Body of pancreas (tissue), 4 donors: ENCODE measurements around the gene LAMTOR5. TPM values are rescaled to one million over a fixed set of nuclear protein-coding genes. Genes with fewer than 3 reads are reported as not detected.

ENCODE experiments used
- ATAC-seq: fragments of 150-250 bp; one replicate; pipeline ENCODE4 v1.9.1; 2016
- DNase-seq, 4 donors: peaks; one replicate each; pipeline ENCODE4 v3.0.0-alpha.2; 2019
- H3K27ac ChIP-seq, 4 donors: fragments of 200-600 bp; sonication (generic); 1 replicate in 3 of 4; 2 replicates in 1 of 4; pipeline versions ENCODE4 v1.5.1 to v1.6.1; 2016 to 2019; ENCODE audit warnings: mild to moderate bottlenecking in 1 of 4, mixed read lengths in 1 of 4, moderate library complexity in 1 of 4
- H3K27me3 ChIP-seq, 2 donors: fragments of 200-600 bp; sonication (generic); one replicate each; pipeline ENCODE4 v1.6.0; 2016; ENCODE audit warnings: mild to moderate bottlenecking in 1 of 2
- H3K36me3 ChIP-seq, 2 donors: fragments of 200-600 bp; sonication (generic); replicated peaks in 1 of 2; 2 replicates each; pipeline ENCODE4 v1.5.1; 2016; ENCODE audit warnings: low read depth in 2 of 2; ENCODE audit not compliant: insufficient read depth in 1 of 2
- H3K4me1 ChIP-seq: fragments of 200-600 bp; sonication (generic); one replicate; pipeline ENCODE4 v1.6.0; 2016
- H3K4me3 ChIP-seq, 2 donors: fragments of 200-600 bp; sonication (generic); 1 replicate in 1 of 2; 2 replicates in 1 of 2; pipeline ENCODE4 v1.5.1; 2016 to 2019
- H3K9me3 ChIP-seq, 3 donors: fragments of 200-600 bp; sonication (generic); 1 replicate in 2 of 3; 2 replicates in 1 of 3; pipeline ENCODE4 v1.5.1; 2016
- POLR2A ChIP-seq, 3 donors: fragments of 450-650 bp; IDR thresholded peaks; one replicate each; pipeline ENCODE4 v1.6.1; 2016; ENCODE audit warnings: antibody characterized with exemption in 3 of 3, mild to moderate bottlenecking in 2 of 3
- WGBS, 2 donors: methylation state at CpG; one replicate each; pipeline ENCODE4 v1.1.5; 2017; 5-methylcytosine and 5-hydroxymethylcytosine counted together
- intact Hi-C: fragments of 100-400 bp; cut with DNase I; formaldehyde crosslinking; loops from one replicate; pipeline ENCODE4 v1.15.1; 2023
- total RNA-seq, 2 donors: library from RNA; depleted of rRNA; stranded (reverse); fragments of >200 nt; gene quantifications; one replicate each; pipeline ENCODE4 v1.1.0, GENCODE V29; 2016
- TF ChIP-seq, protein P1 (sequence below), 7 experiments: fragments of 450-650 bp in 4 of 7; fragments of 200-600 bp in 3 of 7; sonication (generic) in 3 of 7; IDR thresholded peaks; one replicate each; pipeline ENCODE4 v1.5.1; 2016 to 2019; ENCODE audit warnings: antibody characterized with exemption in 7 of 7

The LAMTOR5 gene
- total RNA-seq, 2 donors from 2014 or later: 8.6 to 25.4 TPM

DNA sequence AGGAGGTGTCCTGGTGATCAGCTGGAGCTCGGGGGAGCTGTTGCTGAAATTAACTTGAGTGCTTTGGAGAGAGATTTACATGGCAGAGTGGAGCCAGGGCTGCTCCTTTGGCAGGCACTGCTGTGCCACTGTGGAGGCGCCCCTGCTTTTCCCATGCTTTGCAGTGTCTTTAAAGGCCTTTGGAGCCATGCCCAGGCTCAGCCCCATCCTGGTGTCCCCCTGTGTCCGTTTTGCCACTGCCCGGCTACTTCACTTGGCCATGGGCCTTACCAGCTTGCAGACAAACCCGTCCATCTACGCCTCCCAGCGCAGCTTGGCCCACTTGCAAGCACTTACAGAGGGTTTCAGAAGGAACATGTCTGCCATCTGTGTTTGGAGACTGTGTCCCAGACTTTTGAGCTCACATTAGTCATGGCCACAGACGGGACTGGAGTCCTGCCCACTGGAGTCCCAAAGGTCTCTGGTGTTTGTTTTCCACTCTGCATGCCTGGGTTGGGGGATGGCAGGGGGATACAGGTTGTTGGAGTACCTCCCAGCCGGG is 18.2 kb upstream of the LAMTOR5 start:
- ATAC-seq (no peak), DNase-seq (peak in 1 of 4 donors; percentile 7)
- Histone ChIP-seq H3K4me1 (no peaks in the 10 kb centered on the region), H3K4me3 (no peak overlapping the region), H3K27ac (no peak overlapping the region), H3K9me3 (no peaks in the 10 kb centered on the region), H3K27me3 (no peaks in the 10 kb centered on the region), H3K36me3 (no peaks in the 10 kb centered on the region)
- 65 to 71% methylated on average over 9 of the region's 9 CpGs for WGBS, 2 donors
- intact Hi-C loops: no loop called here
- no peak for TF ChIP-seq POLR2A (IDR thresholded peaks at IDR 0.05)
- TF ChIP-seq, protein P1, sequence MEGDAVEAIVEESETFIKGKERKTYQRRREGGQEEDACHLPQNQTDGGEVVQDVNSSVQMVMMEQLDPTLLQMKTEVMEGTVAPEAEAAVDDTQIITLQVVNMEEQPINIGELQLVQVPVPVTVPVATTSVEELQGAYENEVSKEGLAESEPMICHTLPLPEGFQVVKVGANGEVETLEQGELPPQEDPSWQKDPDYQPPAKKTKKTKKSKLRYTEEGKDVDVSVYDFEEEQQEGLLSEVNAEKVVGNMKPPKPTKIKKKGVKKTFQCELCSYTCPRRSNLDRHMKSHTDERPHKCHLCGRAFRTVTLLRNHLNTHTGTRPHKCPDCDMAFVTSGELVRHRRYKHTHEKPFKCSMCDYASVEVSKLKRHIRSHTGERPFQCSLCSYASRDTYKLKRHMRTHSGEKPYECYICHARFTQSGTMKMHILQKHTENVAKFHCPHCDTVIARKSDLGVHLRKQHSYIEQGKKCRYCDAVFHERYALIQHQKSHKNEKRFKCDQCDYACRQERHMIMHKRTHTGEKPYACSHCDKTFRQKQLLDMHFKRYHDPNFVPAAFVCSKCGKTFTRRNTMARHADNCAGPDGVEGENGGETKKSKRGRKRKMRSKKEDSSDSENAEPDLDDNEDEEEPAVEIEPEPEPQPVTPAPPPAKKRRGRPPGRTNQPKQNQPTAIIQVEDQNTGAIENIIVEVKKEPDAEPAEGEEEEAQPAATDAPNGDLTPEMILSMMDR (IDR thresholded peaks at IDR 0.05): no peak

DNA sequence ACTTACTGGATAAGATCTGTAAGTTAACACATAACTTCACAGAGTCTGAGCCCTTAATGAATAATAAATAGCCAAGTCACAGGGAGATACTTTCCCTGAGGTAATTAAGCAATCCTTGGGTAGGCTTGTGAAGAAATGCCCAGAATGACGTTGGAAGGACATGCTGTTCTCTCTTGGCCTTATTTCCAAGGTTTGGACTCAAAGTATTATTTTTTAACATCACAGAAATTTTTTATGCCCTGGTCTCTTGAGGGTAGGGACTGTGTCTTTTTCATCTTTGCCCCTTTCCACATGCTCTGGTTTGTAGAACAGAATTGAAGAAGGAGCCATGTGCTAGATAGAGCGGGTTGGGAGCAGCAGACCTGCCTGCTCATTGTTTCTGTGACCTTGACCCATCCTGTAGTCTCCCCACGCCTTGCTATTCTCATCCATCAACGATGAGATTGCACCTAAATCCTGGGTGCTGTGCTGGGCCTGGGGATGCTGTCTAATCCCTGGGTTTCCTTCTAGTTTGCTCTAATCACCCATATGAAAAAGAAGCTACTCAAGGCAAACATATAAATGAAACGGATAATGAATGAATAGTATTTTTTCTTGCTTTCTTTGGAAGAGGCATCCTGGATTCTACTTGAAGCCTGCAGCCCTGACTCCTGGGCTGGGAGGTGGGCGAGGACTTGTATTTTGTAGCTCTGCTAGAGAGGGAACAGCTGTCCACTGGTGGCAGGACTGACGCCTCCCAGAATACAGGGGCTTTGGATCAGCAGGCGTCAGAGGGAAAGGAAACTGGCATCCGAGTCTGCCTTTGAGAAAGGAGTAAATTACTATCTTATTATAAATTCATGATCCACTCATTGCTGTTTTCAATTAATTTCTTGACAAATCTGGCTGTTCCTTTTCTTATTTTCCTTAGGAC is 17.5 kb upstream of the LAMTOR5 start:
- H3K4me3 ChIP-seq: no peak overlapping the region
- no peaks in the 10 kb centered on the region for H3K4me1 ChIP-seq
- H3K27me3 ChIP-seq: no peaks in the 10 kb centered on the region
- 60 to 62% methylated on average over 9 of the region's 9 CpGs for WGBS, 2 donors
- intact Hi-C loops: no loop called here
- no peak for DNase-seq
- H3K27ac ChIP-seq: no peak overlapping the region
- TF ChIP-seq, protein P1 (IDR thresholded peaks at IDR 0.05): no peak
- no peak for TF ChIP-seq POLR2A (IDR thresholded peaks at IDR 0.05)
- no peak for ATAC-seq
- H3K36me3 ChIP-seq: no peaks in the 10 kb centered on the region
- no peaks in the 10 kb centered on the region for H3K9me3 ChIP-seq

DNA sequence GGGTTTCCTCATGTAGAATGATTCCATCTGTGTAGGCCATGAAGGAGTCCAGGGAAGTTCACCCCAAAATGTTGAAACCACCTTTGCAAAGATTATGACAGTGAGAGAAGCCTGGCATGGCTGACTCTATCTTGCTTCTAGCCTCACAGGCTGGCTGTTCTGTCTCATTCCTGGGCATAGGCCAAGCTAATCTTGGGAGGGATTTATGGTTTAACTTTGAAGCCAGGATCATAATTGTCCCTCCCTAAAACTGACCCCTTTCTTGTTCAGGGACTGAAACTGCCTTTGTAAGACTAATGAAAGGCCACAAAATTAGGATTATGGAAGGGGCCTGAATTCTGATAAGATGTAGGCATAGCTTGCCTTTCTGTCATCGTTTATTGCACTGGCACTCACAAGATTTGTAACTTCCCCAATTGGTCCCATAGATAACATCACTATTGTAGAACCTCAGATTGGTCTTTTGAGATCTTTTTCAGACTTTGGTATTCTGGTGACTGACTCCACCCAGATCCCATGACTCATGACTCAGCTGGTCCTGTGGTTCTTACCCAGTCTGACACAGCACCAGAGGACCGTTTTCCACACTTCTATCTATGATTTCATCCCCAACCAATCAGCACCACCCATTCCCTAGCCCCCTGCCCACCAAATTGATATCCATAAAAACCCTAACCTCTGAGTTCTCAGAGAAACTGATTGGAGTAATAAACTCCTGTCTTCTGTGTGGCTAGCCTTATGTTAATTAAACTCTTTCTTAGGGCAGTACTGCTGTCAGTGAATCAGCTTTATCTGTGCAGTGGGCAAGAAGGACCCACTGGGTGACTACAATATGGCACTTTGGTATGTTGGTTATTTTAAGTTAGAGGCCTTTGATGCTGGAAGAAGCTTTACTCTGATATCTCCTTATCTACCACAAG is 13.6 kb upstream of the LAMTOR5 start:
- intact Hi-C loops: no loop called here
- ATAC-seq: no peak
- no peak overlapping the region for H3K27ac ChIP-seq

DNA sequence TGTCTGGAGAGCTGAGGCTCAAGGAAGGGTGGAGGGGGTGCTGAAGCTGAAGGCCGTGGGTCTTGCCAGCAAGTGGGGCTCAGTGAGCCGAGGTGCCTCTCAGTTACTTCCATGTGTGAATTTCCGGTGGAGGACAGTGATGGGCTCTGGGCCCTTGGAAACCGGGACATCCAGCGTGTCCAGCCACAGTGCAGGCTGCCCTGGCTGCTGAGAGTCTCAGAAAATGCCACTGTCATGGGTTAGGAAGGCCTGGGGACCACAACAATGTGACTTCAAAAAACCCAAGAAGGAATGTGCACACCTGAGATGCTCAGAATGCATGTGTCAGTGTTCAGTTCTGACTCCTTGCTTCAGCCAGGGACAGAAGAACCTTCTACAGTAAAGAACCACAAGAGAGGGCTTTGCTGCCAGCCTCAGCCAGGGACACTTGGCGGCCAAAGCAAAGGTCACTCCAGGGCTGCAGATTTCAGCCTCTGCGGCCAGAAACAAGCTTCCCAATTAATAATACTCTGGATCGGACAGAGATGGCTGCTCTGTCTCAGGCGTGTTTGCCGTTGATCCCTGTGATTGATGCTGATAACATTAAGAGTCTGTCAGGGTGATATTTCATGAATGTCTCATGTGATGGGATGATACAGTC is 12.6 kb upstream of the LAMTOR5 start:
- TF ChIP-seq, protein P1 (IDR thresholded peaks at IDR 0.05): no peak
- TF ChIP-seq POLR2A (IDR thresholded peaks at IDR 0.05): no peak
- intact Hi-C loops: no loop called here
- H3K4me1 ChIP-seq: no peaks in the 10 kb centered on the region
- DNase-seq (no peak), ATAC-seq (no peak)
- 74 to 90% methylated on average over 9 of the region's 10 CpGs for WGBS, 2 donors
- H3K9me3 ChIP-seq: no peaks in the 10 kb centered on the region
- no peaks in the 10 kb centered on the region for H3K27me3 ChIP-seq
- H3K36me3 ChIP-seq: no peaks in the 10 kb centered on the region
- H3K27ac ChIP-seq: no peak overlapping the region
- H3K4me3 ChIP-seq: no peak overlapping the region

More for the DNA sequence above, 13.6 kb upstream of the LAMTOR5 start:
- H3K4me3 ChIP-seq: no peak overlapping the region
- H3K4me1 ChIP-seq: no peaks in the 10 kb centered on the region
- peak in 1 of 4 donors; percentile 17 for DNase-seq
- 49 to 57% methylated on average over 2 of the region's 2 CpGs for WGBS, 2 donors
- H3K9me3 ChIP-seq: no peaks in the 10 kb centered on the region
- no peaks in the 10 kb centered on the region for H3K27me3 ChIP-seq
- no peak for TF ChIP-seq POLR2A (IDR thresholded peaks at IDR 0.05)
- TF ChIP-seq, protein P1 (IDR thresholded peaks at IDR 0.05): no peak
- H3K36me3 ChIP-seq: no peaks in the 10 kb centered on the region
